Measurements from ENCODE around the gene MYO16.

Gene MYO16

DNA sequence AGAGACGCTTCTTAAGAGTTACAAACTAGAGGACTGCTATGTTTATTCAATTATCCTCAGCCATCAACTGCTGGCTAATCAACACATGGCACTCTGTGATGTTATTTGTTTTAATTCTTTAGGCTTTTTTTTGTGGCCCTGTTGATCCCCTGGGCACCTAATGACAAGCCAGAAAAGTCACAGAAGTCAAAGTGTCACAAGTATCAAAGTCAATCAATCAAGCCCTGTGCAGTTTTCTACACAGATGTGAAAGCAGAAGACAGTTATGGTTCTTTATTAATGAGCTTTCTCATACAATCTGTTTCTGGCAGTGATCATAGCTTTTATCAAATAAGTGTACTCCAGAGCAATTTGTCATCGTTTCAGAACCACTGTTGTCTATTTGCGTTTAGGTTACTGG is 34.3 kb downstream of the MYO16 start:
- DNase-seq (ENCODE audit: low read depth): no peak

DNA sequence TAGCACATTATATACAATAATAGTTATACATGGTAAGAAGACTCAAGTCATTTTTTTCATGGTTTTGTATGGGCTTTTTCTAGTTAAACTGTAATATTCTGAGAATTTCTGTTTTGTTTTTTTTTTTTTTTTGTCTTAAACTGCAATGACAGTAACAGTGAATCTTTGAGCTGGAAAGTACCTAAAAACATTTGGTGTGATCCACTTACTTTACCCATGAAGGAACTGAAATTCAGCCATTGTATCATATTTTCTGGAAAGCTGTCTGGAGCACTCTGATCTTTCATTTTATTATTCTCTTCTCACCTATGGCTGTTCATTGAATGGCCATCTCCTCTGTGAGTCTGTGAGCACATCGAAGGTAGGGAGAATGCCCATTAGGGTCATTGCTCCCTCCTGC is 37.8 kb downstream of the MYO16 start:
- no peak for DNase-seq (ENCODE audit: low read depth)

DNA sequence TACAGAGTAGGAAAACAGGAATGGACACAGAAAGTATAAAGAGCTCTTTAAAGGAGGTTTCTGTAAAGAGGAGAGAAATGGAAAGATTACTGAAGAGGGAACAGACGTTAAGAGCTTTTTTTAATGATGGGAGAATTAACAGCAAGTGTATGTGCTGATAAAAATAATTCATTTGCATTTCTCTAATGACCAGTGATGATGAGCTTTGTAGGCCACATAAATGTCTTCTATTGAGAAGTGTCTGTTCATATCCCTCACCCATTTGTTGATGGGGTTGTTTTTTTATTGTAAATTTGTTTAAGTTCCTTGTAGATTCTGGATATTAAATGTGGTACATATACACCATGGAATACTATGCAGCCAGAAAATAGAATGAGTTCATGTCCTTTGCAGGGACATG is 40.0 kb downstream of the MYO16 start:
- no peak for DNase-seq (ENCODE audit: low read depth)

DNA sequence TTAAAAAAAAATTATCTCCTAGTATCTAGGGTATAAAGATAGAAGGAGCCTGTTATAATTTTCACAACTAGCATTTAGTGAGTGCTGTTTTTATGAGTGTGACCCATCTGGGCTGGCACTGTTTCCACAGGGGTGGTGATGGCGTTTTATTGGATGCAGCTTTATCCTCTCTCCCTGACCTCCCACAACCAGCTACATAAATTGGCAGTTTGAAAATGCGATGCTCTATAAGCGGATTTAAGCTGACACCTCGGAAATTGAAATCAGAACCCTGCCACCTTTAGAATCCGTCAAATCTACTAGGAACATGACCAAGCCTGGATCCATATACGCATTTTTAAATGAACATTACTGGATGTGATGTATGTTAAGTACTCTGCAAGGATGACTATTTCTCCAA is 44.9 kb downstream of the MYO16 start:
- no peak for DNase-seq (ENCODE audit: low read depth)

DNA sequence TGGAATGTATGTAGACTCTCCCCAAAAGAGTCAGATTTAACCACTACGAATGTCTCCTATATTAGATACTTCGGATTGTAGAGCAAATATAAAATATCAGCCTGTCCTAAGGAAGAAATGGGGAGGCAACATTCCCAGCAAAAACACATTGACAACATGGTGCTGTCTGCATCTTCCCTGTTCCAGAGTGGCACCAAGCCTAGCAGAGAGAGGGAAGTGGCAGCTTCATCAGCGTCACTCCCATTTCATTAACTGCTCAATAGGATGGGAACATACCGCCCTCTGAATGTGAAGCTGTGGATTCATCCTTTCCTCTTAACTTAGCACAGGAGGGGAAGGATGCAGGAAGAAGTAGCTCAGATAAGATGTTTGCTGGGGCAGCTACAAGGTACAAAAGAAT is 45.4 kb downstream of the MYO16 start:
- DNase-seq (ENCODE audit: low read depth): no peak

DNA sequence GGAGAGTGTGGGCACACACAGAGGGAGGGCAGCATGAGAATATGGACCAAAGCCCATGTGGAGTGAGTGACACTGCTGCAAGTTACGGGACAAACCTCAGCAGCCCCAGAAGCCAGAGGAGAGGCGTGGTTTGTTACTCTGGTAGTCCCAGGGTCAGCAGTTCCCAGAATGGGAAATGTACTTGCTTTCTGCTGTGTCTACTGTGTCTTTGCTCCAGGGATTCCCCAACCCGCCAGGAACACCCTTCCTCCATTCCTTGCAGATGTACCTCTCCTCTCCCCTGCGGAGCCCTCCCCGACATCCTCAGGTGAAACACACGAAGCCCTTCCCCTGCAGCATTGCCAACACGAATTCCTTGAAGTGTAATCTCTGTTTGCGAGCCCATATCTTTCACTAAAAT is 47.2 kb downstream of the MYO16 start:
- no peak for DNase-seq (ENCODE audit: low read depth)

DNA sequence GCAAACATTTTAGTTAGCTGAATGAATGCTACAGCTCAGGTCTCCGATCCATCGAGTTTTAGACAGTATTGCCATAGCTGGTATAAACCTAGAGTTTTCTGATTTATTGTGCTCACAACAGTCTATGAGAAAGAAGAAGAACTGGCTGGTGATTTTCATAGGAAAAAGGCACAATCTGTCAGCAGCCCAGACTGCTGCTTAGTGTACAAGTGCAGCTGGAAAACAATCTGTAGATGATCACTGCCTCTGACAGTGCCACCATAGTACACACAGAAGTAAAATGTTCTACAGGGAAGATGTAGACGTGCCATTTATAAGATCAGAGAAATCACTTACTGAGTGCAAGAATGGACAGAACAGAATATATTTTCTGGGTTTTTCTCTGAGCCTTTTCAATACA is 48.4 kb downstream of the MYO16 start:
- no peak for DNase-seq (ENCODE audit: low read depth)

DNA sequence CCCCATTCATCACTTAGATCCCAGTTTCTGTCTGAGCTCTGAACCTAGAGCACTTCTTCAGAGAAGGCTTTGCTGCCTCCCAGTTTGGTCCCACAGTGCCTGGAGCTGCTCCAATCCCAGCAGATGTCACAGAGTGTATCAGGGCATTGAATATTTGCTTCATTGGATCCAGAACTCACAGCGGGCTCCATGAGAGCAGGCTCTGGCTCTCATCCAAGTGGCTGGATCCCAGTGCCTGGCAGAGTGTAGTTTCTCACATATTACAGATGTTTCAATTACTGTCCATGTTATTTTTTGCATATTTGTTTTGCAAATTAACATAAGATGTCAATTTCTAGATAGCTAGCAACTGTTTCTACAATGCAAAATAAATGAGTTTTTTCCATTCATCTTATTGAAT is 50.6 kb downstream of the MYO16 start:
- DNase-seq (ENCODE audit: low read depth): no peak

DNA sequence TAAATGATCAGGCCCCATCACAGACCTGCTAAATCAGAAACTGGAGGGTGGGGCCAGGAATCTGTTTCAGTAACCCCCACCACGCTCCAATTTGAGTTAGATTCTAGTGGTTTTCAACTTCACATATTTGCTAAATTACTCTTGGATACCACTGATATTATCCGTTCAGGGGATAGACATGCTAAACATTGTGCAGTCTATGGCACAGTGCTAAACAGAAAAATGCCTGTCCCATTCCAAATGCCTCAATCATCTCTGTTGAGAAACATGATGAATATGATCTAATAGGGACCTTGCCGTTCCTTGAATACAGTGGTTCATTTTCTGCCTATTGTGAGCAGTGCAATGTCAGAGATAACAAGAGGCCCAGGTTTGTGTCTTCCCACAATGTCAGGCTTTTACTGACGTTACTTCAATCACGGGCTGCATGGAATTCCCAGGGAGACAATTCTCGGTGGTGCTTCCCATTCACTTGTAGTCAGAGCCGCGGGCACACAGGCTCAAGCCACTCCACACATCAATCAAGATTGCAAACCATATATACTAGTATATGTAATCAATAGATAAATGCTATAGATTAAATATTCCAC is 52.7 kb downstream of the MYO16 start:
- DNase-seq (ENCODE audit: low read depth): no peak

DNA sequence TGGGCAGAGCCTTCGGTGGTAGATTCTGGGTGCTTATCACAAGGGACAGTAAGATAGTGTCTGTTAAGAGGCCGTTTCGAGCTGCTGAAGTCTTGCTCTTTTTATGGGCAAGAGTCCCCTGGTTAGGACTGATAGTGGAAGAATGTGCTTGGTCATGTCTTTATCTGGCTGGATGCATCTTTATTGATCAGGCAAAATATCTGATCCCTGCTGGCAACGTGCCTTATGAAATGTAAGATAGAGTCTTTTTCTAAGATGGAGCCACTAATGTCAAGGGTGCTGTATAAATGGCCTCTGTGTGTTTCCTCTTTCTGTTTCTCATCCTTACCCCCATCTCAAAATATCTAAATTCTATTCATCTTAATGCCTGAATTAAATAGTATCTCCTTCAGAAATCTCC is 53.3 kb downstream of the MYO16 start:
- no peak for DNase-seq (ENCODE audit: low read depth)

DNA sequence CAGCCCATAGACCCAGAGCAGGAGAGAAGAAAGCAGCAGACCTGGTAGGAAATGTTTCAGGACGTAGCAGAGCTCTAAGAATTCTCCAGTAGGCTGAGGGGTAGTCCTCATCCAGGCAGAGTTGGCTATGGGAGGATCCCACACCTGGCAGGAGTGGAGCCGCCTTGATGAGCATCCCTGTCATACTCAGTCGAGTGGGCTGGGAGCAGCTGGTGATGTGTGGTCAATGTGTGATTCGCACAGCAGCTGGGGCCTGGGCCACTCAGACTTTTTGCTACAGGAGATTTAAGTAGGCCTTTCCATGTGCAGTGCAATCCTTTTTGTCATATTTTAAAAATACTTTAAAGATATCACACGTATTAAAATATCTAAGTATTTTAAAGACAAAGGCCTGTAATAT is 56.6 kb downstream of the MYO16 start:
- DNase-seq (ENCODE audit: low read depth): no peak

DNA sequence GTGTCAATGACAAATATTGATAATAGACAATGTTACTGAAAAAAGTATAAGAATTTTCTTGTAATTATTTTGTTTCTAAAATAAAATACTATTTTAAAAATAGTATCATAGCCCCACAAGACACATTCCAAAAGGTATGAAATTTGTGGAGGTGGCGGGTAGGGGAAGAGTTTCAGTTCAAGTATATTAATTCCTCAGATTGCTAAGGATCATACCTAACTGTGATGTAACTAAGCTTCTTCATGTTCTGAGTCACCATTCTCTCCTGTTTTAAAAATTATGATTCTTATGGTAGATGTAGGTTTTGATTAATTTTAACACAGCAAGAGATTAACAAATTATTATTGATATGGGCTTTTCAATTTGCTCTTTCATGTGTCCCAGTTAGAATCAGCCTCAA is 61.3 kb downstream of the MYO16 start:
- DNase-seq (ENCODE audit: low read depth): no peak

DNA sequence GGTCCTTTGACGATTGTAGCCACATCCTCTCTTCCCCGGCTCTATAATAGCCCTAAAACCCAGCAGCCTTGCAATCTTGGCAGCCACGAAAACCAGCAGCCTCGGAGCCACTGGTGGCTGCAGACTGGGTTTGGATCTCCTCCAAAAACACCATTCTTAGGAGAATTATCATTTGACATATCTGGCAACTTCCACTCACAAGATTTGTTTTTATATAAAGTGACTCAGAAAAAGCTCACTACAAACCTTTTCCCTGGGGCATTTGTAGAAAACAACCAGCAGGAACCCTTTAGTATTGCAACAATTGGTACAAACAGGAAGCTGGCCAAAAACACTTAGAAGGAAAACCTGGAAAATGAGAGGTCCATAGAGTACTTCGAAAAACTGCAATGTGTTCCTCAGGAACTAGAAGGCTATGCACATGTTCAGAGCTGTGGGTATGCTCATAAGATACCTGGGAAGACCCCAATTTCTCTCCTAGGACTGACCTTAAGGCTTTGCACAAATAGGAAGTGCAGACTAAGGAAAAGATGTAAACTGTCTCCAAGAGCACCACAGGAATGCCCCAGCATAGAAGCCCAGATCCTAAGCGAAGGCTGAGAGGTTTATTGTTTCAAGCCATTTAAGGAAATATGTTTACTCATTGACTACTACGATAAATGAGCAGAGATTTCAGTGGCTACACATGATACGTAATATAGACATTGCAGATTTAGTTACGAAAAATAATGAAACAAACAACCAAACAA is 71.2 kb downstream of the MYO16 start:
- DNase-seq (ENCODE audit: low read depth): no peak

DNA sequence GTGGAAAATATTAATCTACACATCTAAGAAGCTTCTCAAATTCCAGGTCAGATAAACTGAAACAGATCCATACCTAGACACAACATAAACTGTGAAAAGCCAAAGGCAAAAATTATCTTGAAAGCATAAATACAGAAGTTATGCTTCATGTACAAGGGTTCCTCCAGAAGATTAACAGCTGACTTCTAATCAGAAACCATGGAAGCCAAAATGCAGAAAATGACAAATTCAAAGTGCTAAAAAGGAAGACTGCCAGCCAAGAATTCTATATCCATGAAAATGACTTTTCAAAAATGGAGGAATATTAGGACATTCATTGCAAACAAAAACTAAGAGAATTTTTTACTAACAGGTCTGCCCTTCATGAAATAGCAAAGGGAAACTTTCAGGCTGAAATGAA is 72.8 kb downstream of the MYO16 start:
- no peak for DNase-seq (ENCODE audit: low read depth)

DNA sequence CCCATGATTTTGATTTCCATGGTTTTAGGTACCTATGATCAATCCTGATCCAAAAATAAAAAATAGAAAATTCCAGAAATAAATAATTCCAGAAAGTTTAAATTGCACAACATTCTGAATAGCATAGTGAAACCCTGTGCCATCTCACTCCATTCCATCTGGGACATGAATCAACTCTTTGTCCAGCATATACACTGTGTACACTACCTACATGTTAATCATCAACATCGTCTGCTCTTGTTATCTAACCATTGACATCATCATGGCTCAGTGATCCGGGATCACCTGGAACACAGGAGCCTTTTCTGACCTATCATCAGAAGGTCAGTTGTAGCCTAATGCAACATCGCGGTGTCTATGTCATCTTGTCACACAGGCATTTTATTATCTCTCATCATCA is 75.6 kb downstream of the MYO16 start:
- no peak for DNase-seq (ENCODE audit: low read depth)

DNA sequence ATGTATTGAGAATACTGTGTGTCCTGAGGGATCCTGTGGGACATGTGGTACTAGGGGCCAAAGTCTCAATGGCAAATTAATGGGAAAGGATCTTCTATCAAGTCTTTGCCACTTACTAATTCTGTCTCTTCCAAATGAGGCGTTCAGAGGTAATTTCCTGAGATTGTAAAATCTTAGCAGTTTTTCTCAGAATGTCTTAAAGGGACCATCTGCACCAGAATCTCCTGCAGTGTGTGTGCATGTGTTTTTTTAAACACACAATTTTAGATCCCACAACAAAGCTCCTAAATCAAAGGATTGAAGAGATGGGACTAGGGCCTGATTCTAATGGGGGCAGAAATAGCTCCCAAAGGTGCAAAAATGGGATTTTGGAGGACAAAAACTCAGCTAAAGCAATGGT is 78.2 kb downstream of the MYO16 start:
- DNase-seq (ENCODE audit: low read depth): no peak

DNA sequence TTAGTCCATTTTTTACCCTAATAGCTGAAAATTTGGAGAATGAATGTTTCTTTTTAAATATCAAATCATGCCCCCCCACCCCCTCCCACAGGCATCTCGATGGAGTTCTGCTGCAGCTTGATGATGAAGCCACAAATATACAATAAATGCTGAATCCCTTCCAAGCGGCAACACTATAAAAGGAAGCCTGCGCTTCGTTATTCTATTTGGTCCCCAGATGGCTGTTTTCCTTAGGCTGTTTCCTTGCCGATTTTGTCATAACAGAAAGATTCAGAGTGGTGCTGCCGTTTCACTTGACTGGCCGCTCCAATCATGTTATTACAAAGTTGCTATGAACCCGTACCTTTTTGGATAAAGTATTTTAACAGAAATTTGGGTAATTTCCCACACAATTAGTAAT is 79.5 kb downstream of the MYO16 start:
- no peak for DNase-seq (ENCODE audit: low read depth)

DNA sequence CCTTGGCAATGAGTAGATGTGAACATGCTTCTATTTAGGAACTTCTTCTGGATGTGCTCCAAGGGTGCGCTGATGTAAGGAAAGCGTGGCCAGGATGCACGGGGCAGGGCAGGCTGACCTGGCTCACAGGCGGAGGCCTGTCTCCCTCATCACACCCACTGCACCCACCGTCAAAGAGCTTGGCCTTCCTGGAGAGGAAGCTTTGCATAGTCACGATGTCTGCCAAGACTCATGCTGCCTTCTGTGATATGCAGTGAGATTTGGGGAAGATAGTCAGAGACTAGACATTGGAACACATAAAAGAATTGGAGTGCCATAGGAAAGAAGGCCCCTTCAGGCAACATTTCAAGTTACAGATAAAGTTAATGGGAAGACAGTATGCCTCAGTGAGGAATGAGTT is 82.0 kb downstream of the MYO16 start:
- DNase-seq (ENCODE audit: low read depth): no peak

DNA sequence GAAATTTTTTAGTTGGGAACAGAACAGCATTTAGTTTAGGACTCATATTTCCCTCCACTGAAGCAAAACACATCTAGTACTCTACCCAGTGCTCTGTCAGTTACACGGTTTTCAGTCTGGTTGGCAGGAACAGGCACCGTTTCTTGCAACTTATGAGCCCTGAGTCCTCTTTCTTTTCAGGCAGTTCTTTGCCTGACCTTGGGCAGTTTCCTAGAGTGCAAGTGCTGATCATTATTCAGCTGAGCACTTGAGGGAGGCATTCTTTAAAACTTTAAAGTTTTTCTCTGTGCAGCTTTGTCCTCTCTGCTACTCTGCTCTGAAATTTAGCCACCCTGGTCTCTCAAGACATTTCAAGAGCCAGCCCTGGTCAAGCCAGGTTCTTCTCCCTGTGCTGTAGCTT is 96.1 kb downstream of the MYO16 start:
- no peak for DNase-seq (ENCODE audit: low read depth)

DNA sequence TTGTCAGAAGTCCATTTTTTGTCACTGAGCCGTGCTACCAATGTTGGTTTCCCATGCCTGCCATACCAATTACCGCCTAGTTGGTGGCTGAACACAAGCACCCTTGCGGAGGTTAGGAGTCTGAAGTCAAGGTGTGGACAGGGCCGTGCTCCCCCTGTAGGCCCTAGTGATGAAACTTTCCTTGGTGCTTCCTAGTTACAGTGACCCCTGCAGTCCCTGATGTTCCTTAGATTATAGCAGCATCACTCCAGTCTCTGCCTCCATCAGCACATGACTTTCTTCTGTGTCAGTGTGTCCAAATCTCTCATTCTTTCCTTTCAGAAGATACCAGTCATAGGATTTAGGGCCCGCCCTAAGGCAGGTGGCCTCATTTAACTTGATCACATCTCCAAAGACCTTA is 99.0 kb downstream of the MYO16 start:
- DNase-seq (ENCODE audit: low read depth): no peak

DNA sequence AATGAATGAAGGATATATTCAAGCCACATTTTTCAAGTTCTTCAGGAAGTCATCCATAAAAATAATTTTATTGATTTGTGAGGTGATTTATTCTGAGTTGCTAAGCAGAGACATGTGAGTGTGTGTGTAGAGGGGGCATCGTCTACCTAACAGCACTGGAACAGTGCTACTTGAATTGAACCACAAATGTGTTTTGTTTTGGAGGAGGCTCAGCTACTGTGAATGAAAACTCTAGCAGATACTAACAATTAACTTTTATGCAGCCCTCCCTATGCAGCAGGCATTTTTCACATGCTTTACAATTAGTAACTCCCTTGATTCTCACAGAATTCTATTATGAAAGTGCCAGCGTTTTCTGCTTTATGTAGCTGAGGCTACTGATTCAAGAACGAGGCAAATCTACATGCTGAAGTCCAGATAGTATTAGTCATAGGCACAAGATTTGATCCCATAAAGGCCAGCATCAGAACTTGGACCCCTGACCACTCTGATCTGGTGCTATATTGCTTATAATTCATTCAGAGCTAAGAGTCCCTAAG is 103.7 kb downstream of the MYO16 start:
- DNase-seq (ENCODE audit: low read depth): no peak

DNA sequence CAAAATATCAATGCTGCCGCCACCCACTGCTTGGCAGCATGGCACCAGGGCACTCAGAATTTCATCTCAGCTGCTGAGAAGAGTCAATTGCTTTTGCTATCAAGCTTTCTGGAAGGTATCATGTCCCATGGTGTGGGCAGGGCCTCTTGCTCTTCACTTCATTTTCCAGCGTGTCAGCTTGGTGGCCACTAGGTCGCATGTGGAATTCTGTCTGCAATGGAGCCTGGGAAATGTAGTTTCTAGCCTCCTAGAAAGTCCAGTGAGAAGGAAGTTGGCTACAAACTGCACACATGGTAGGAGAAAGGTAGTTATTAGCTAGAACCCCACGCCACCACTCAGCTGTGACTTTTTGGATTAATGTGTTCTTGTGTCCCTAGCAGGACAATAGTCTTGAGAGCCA is 105.3 kb downstream of the MYO16 start:
- DNase-seq (ENCODE audit: low read depth): no peak

DNA sequence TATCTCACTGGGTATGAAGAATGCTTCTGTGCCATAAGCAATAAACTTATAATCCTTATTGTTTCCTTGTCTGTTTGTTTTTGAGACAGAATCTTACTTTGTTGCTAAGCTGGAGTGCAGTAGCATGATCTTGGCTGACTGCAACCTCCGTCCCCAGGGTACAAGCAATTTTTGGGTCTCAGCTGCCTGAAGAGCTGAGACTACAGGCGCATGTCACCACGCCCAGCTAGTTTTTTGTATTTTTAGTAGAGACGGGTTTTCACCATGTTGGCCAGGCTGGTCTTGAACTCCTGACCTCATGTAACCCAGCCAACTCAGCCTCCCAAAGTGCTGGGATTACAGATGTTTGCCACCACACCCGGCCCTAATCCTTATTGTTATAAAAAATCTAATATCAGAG is 112.5 kb downstream of the MYO16 start:
- no peak for DNase-seq (ENCODE audit: low read depth)
